ENCODE results near the gene NBEAL2.

The NBEAL2 gene

DNA sequence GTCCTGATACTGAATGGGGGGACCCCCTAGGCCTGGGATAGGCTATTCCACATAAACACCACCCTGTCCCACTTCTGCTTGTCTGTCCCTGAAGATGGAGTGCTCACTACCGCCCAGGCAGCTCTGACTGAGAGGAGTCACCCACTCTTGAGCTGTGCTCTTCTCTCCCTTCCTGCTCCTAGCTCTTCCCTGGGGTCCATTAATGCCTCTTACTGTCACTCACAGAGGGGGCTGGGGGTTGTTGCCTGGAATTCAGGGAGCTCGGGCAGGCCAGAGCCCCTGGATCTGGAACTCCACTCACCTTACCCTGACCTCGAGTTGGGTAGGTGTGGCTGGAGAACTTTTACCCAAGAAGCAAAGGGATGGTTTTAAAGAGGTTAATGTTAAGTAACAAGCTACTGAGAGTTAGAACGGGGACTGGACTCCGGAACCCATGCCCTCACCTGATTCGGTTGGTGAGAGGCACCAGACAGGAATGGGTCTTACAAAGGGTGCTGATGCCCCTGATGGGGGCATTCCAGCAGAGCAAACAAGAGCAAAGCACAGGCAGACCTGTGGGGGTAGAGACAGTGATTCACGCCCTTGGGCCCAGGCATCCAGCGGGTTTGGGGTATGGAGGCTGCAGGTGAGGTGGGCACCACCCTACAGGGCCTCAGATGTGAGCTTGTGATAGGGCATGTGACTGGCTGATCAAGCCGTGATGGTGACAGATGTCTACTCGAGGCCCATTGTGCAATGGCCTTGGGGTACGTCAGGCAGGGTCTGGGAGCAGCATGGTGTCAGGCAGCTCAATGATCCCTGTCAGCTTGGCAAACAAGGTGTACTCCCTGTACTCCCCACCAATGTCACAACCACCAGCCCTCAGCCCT lies 5.4 kb downstream of the NBEAL2 start:
- H3K79me1 ChIP-seq (ENCODE audit: low read depth, low read length), result peaks cover 2% of the 10 kb centered on the region
- H3K18ac ChIP-seq (ENCODE audit: low read length), result no peak overlapping the region
- H2BK120ac ChIP-seq (ENCODE audit: low read depth, low read length), result no peak overlapping the region
- H3K4ac ChIP-seq (ENCODE audit: low read length), result no peak overlapping the region
- no peak overlapping the region for H3K4me3 ChIP-seq (ENCODE audit: low read length in 2 of 2)
- H3K36me3 ChIP-seq (replicated peaks in 1 of 2; ENCODE audit: control insufficient read depth in 2 of 2, insufficient read depth in 2 of 2, low read length in 2 of 2), result peaks cover 0 to 2% of the 10 kb centered on the region in 2 donors
- peak overlapping the region; percentile 85 for H3K23ac ChIP-seq (ENCODE audit: low read depth, low read length, poor library complexity)
- peak overlapping the region; percentile 67 for H2BK15ac ChIP-seq (ENCODE audit: low read length)
- H3K4me2 ChIP-seq (ENCODE audit: insufficient read depth, low read length, poor library complexity, severe bottlenecking), result no peak overlapping the region
- no peak overlapping the region for H2BK12ac ChIP-seq (ENCODE audit: low read length)
- WGBS, 2 donors (ENCODE audit: extremely low coverage in 2 of 2, insufficient read length in 2 of 2, insufficient replicate concordance in 1 of 2), result no CpG with 5 or more reads among the region's 11 CpGs
- DNase-seq (ENCODE audit: low spot score), result no peak
- peak overlapping the region; percentile 35 for H2AK5ac ChIP-seq (ENCODE audit: low read depth, low read length)
- H3K9ac ChIP-seq (ENCODE audit: low read depth, low read length, poor library complexity), result peak overlapping the region; percentile 68
- no peak overlapping the region for H4K91ac ChIP-seq (ENCODE audit: low read depth, low read length, poor library complexity)
- H3K27ac ChIP-seq (replicated peaks; ENCODE audit: low read length), result no peak overlapping the region
- H3K27me3 ChIP-seq (ENCODE audit: control insufficient read depth in 3 of 3, insufficient read depth in 3 of 3, low read depth in 1 of 3, low read length in 3 of 3), result peaks cover 0 to 6% (median 4%) of the 10 kb centered on the region in 3 experiments
- H3K9me3 ChIP-seq (replicated peaks in 1 of 2; ENCODE audit: control insufficient read depth in 2 of 2, insufficient read depth in 1 of 2, low read depth in 1 of 2, low read length in 2 of 2), result no peaks in the 10 kb centered on the region
- H2BK5ac ChIP-seq (ENCODE audit: low read length), result no peak overlapping the region
- H2AFZ ChIP-seq (ENCODE audit: low read length), result no peak overlapping the region
- no peak overlapping the region for H4K8ac ChIP-seq (ENCODE audit: low read depth, low read length)
- peak overlapping the region; percentile 67 for H3K14ac ChIP-seq (ENCODE audit: low read length)
- peaks cover 9 to 10% of the 10 kb centered on the region in 2 donors for H3K4me1 ChIP-seq (ENCODE audit: control insufficient read depth in 2 of 2, insufficient read depth in 1 of 2, low read depth in 1 of 2, low read length in 2 of 2)

DNA sequence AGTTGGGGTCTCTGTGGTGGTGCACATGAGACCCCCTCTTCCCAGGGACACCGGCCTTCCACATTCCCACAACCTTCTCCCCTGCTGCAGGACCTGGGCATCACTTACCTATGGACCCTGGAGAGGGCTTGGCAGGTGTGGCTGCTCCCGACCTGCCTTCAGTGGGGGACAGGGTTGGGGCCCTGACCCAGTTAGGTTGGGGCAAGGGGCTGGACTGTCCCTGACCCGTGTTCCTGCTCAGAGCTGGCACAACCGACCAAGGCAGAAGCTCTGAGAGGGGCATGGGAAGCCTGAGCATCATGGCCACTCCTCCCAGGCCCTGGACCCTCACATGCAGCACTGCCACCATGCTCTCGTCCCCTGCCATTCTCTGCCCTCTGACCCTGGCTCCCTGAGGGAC lies 6.1 kb downstream of the NBEAL2 start:
- H2AFZ ChIP-seq (ENCODE audit: low read length), result no peak overlapping the region
- H3K9me3 ChIP-seq (replicated peaks in 1 of 2; ENCODE audit: control insufficient read depth in 2 of 2, insufficient read depth in 1 of 2, low read depth in 1 of 2, low read length in 2 of 2), result no peaks in the 10 kb centered on the region
- no peak overlapping the region for H4K8ac ChIP-seq (ENCODE audit: low read depth, low read length)
- H3K27ac ChIP-seq (replicated peaks; ENCODE audit: low read length), result no peak overlapping the region
- peaks cover 0 to 4% (median 0%) of the 10 kb centered on the region in 3 experiments for H3K27me3 ChIP-seq (ENCODE audit: control insufficient read depth in 3 of 3, insufficient read depth in 3 of 3, low read depth in 1 of 3, low read length in 3 of 3)
- no peak overlapping the region for H2BK120ac ChIP-seq (ENCODE audit: low read depth, low read length)
- peak overlapping the region; percentile 44 for H3K14ac ChIP-seq (ENCODE audit: low read length)
- H3K4me3 ChIP-seq (ENCODE audit: low read length in 2 of 2), result no peak overlapping the region
- H3K79me1 ChIP-seq (ENCODE audit: low read depth, low read length), result peaks cover 2% of the 10 kb centered on the region
- H3K4ac ChIP-seq (ENCODE audit: low read length), result no peak overlapping the region
- WGBS, 2 donors (ENCODE audit: extremely low coverage in 2 of 2, insufficient read length in 2 of 2, insufficient replicate concordance in 1 of 2), result no CpG with 5 or more reads among the region's 5 CpGs
- H2BK15ac ChIP-seq (ENCODE audit: low read length), result peak overlapping the region; percentile 67
- H3K4me1 ChIP-seq (ENCODE audit: control insufficient read depth in 2 of 2, insufficient read depth in 1 of 2, low read depth in 1 of 2, low read length in 2 of 2), result peaks cover 4 to 6% of the 10 kb centered on the region in 2 donors
- H4K91ac ChIP-seq (ENCODE audit: low read depth, low read length, poor library complexity), result no peak overlapping the region
- H3K36me3 ChIP-seq (replicated peaks in 1 of 2; ENCODE audit: control insufficient read depth in 2 of 2, insufficient read depth in 2 of 2, low read length in 2 of 2), result peaks cover 0 to 2% of the 10 kb centered on the region in 2 donors
- peak overlapping the region; percentile 41 for H3K18ac ChIP-seq (ENCODE audit: low read length)
- peak overlapping the region; percentile 4 for H2BK12ac ChIP-seq (ENCODE audit: low read length)
- H2AK5ac ChIP-seq (ENCODE audit: low read depth, low read length), result no peak overlapping the region
- no peak overlapping the region for H3K9ac ChIP-seq (ENCODE audit: low read depth, low read length, poor library complexity)
- no peak overlapping the region for H2BK5ac ChIP-seq (ENCODE audit: low read length)
- H3K23ac ChIP-seq (ENCODE audit: low read depth, low read length, poor library complexity), result peak overlapping the region; percentile 85
- H3K4me2 ChIP-seq (ENCODE audit: insufficient read depth, low read length, poor library complexity, severe bottlenecking), result no peak overlapping the region
- no peak for DNase-seq (ENCODE audit: low spot score)

DNA sequence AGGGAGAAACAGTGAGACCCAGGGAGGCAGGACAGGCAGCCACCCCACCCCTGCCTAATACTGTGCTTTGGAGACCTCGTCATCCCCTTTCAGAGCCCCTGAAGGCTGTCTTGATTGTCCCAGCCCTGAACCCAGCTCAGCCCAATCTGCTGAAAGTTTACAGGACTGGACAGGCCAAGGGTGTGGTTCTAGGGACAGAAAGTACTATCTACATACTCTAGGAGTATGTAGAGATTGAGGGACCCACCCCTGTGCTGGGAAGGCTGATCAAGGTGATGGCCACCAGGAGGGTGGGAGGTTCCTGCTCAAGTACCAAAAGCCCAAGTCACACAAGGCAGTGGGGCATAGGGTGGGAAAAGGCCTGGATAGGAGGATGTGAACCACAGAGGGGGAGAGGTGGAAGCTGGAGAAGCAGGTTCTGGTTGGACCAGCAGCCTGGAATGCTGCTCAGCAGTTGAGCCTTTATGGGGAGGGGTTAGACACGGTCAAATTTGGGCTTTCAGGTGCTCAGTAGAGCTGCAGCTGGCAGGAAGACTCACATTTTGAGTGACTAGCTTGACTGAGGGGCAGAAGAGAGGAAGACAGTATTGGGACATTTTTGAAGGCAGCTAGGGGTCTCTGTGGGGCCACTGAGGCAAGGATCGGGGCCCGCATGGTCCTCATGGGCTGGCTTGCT lies 6.7 kb downstream of the NBEAL2 start:
- H2AFZ ChIP-seq (ENCODE audit: low read length), result no peak overlapping the region
- no peak overlapping the region for H2AK5ac ChIP-seq (ENCODE audit: low read depth, low read length)
- H3K18ac ChIP-seq (ENCODE audit: low read length), result no peak overlapping the region
- no peak overlapping the region for H2BK12ac ChIP-seq (ENCODE audit: low read length)
- no peaks in the 10 kb centered on the region for H3K27me3 ChIP-seq (ENCODE audit: control insufficient read depth in 3 of 3, insufficient read depth in 3 of 3, low read depth in 1 of 3, low read length in 3 of 3)
- DNase-seq (ENCODE audit: low spot score), result no peak
- H3K4me1 ChIP-seq (ENCODE audit: control insufficient read depth in 2 of 2, insufficient read depth in 1 of 2, low read depth in 1 of 2, low read length in 2 of 2), result peaks cover 4 to 6% of the 10 kb centered on the region in 2 donors
- H3K4me2 ChIP-seq (ENCODE audit: insufficient read depth, low read length, poor library complexity, severe bottlenecking), result no peak overlapping the region
- no peak overlapping the region for H3K27ac ChIP-seq (replicated peaks; ENCODE audit: low read length)
- H4K91ac ChIP-seq (ENCODE audit: low read depth, low read length, poor library complexity), result no peak overlapping the region
- peak overlapping the region; percentile 85 for H3K23ac ChIP-seq (ENCODE audit: low read depth, low read length, poor library complexity)
- H3K14ac ChIP-seq (ENCODE audit: low read length), result peak overlapping the region; percentile 44
- no peak overlapping the region for H3K9ac ChIP-seq (ENCODE audit: low read depth, low read length, poor library complexity)
- H3K9me3 ChIP-seq (replicated peaks in 1 of 2; ENCODE audit: control insufficient read depth in 2 of 2, insufficient read depth in 1 of 2, low read depth in 1 of 2, low read length in 2 of 2), result no peaks in the 10 kb centered on the region
- no peak overlapping the region for H3K4me3 ChIP-seq (ENCODE audit: low read length in 2 of 2)
- H2BK120ac ChIP-seq (ENCODE audit: low read depth, low read length), result no peak overlapping the region
- peaks cover 0 to 2% of the 10 kb centered on the region in 2 donors for H3K36me3 ChIP-seq (replicated peaks in 1 of 2; ENCODE audit: control insufficient read depth in 2 of 2, insufficient read depth in 2 of 2, low read length in 2 of 2)
- peaks cover 2% of the 10 kb centered on the region for H3K79me1 ChIP-seq (ENCODE audit: low read depth, low read length)
- H2BK15ac ChIP-seq (ENCODE audit: low read length), result no peak overlapping the region
- no peak overlapping the region for H2BK5ac ChIP-seq (ENCODE audit: low read length)
- no peak overlapping the region for H4K8ac ChIP-seq (ENCODE audit: low read depth, low read length)
- H3K4ac ChIP-seq (ENCODE audit: low read length), result no peak overlapping the region
- no CpG with 5 or more reads among the region's 4 CpGs for WGBS, 2 donors (ENCODE audit: extremely low coverage in 2 of 2, insufficient read length in 2 of 2, insufficient replicate concordance in 1 of 2)

DNA sequence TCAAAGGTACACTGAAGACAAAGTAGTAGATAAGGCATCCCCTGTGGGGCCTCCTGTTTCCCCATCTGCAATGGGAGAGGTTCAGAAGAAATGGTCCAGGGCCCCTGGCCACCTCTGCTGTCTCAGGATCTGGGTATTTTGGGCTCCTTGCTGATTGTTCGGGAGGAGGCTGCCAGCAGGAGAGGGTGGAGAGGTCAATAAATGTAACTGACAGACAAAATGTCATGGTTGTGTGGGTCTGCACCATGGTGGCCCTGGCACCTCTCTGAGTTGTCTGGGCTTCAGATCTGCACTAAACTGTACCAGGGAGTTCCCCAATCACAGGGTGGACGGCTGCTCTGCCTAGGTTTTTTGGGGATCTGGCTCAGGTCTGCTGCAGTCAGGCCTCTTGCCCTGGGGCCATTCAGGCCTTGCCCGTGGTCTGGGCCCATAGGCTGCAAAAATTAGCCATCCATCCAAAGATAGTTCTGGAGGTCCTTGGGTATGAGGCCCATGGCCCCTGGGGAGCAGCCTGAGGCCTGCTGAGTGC lies 7.4 kb downstream of the NBEAL2 start:
- Histone ChIP-seq H2AK5ac (ENCODE audit: low read depth, low read length) (peak overlapping the region; percentile 17), H3K4ac (ENCODE audit: low read length) (no peak overlapping the region), H2AFZ (ENCODE audit: low read length) (no peak overlapping the region), H3K4me2 (ENCODE audit: insufficient read depth, low read length, poor library complexity, severe bottlenecking) (no peak overlapping the region), H3K27ac (replicated peaks; ENCODE audit: low read length) (no peak overlapping the region), H3K36me3 (replicated peaks in 1 of 2; ENCODE audit: control insufficient read depth in 2 of 2, insufficient read depth in 2 of 2, low read length in 2 of 2) (peaks cover 0 to 2% of the 10 kb centered on the region in 2 donors), H3K9me3 (replicated peaks in 1 of 2; ENCODE audit: control insufficient read depth in 2 of 2, insufficient read depth in 1 of 2, low read depth in 1 of 2, low read length in 2 of 2) (no peaks in the 10 kb centered on the region), H4K91ac (ENCODE audit: low read depth, low read length, poor library complexity) (no peak overlapping the region), H3K9ac (ENCODE audit: low read depth, low read length, poor library complexity) (no peak overlapping the region), H3K27me3 (ENCODE audit: control insufficient read depth in 3 of 3, insufficient read depth in 3 of 3, low read depth in 1 of 3, low read length in 3 of 3) (no peaks in the 10 kb centered on the region), H4K8ac (ENCODE audit: low read depth, low read length) (no peak overlapping the region), H2BK5ac (ENCODE audit: low read length) (peak overlapping the region; percentile 62), H3K4me1 (ENCODE audit: control insufficient read depth in 2 of 2, insufficient read depth in 1 of 2, low read depth in 1 of 2, low read length in 2 of 2) (peaks cover 3 to 5% of the 10 kb centered on the region in 2 donors), H2BK12ac (ENCODE audit: low read length) (no peak overlapping the region), H3K79me1 (ENCODE audit: low read depth, low read length) (peaks cover 2% of the 10 kb centered on the region), H3K4me3 (ENCODE audit: low read length in 2 of 2) (no peak overlapping the region), H3K14ac (ENCODE audit: low read length) (no peak overlapping the region), H2BK15ac (ENCODE audit: low read length) (no peak overlapping the region), H3K18ac (ENCODE audit: low read length) (no peak overlapping the region), H2BK120ac (ENCODE audit: low read depth, low read length) (no peak overlapping the region), H3K23ac (ENCODE audit: low read depth, low read length, poor library complexity) (peak overlapping the region; percentile 87)
- no peak for DNase-seq (ENCODE audit: low spot score)
- WGBS, 2 donors (ENCODE audit: extremely low coverage in 2 of 2, insufficient read length in 2 of 2, insufficient replicate concordance in 1 of 2), result no CpG with 5 or more reads among the region's 3 CpGs
